Measurements from ENCODE around the gene NPDC1.

DNA sequence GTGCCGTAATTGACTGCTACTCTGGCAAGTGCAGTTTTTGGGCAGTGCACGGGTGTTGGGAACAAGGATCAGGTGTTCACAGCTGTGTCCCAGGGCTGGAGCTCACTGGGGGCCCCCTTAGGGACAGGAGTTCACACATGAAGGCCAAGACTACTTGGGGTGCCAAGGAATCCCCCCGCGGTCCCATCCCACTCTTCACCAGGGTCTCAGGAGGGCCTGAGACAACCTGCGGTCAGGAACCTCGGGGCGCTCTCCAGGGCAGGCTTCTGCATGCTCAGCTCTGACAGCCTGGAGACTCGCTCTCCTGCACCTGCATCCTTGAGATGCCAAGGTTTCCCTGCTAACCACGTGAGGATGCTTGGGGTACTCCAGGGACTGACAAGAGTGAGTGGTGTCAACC, 38.5 kb upstream of the NPDC1 start:
- TF ChIP-seq, protein P1, sequence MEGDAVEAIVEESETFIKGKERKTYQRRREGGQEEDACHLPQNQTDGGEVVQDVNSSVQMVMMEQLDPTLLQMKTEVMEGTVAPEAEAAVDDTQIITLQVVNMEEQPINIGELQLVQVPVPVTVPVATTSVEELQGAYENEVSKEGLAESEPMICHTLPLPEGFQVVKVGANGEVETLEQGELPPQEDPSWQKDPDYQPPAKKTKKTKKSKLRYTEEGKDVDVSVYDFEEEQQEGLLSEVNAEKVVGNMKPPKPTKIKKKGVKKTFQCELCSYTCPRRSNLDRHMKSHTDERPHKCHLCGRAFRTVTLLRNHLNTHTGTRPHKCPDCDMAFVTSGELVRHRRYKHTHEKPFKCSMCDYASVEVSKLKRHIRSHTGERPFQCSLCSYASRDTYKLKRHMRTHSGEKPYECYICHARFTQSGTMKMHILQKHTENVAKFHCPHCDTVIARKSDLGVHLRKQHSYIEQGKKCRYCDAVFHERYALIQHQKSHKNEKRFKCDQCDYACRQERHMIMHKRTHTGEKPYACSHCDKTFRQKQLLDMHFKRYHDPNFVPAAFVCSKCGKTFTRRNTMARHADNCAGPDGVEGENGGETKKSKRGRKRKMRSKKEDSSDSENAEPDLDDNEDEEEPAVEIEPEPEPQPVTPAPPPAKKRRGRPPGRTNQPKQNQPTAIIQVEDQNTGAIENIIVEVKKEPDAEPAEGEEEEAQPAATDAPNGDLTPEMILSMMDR (conservative IDR thresholded peaks at IDR 0.05; ENCODE audit: low read depth, low read length): no peak
- no peak for TF ChIP-seq EZH2 (IDR thresholded peaks at IDR 0.05; ENCODE audit: low read length, unreplicated experiment)
